SK-N-MC (cell line): ENCODE measurements around the gene CNOT1.

Source experiments
- EZH2 ChIP-seq: fragments of 200-600 bp; sonication (generic); IDR thresholded peaks from one replicate; pipeline ENCODE4 v1.6.1; 2017; ENCODE audit warnings: antibody characterized with exemption
- FOXP2 ChIP-seq: optimal IDR thresholded peaks from 2 replicates; pipeline ENCODE3; 2011; ENCODE audit warnings: mild to moderate bottlenecking, moderate library complexity; ENCODE audit not compliant: insufficient read depth; ENCODE audit errors: extremely low read length, control extremely low read depth
- POLR2AphosphoS5 ChIP-seq: IDR thresholded peaks from 2 replicates; pipeline ENCODE4 v1.6.1; 2012; ENCODE audit warnings: mild to moderate bottlenecking, low read depth, low read length, borderline replicate concordance

DNA sequence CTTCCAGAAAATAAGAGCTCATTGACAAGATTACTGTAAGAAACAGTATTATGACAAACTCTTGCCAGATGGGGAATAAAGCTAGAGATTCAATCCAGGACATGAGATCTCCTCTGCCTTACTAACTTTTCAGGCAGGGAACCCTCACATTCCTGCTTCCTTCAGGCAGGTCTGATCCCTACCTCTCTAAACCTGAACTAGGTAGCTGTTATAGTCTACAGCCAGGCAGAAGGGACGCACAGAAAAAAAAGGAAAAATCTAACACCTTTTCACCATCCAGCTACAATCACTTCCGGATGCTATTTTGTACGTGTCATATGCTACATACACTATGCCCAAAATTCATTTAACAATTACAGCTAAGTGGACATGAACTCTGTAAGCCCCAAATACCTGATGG lies 41.2 kb downstream of the CNOT1 start:
- TF ChIP-seq POLR2AphosphoS5 (no peak), EZH2 (no peak), FOXP2 (no peak)
